ENCODE measurements around the gene PRSS2. TPM values are rescaled to one million over a fixed set of nuclear protein-coding genes. Genes with fewer than 3 reads are reported as not detected.

Gene PRSS2
- total RNA-seq, 4 donors from 2014 or later, result not detected

DNA sequence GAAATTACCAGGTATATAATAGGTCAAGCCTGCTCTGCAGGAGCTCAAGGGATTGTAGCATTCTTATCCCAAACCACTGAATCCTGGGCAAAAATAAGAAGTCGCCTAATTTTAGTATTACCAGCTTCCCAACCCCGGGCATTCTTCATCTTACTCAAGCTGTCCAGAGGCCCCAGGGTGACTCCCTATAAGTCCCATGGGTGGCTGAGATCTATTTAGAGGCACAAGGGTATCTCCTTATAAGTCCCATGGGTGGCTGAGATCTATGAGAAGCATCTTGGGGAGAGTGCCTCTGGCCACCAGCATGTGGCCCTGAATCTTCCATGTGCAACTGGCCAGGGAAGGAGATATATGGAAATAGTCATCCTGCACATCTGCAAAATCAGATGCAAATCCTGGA, 38.9 kb downstream of the PRSS2 start:
- 78 to 92% methylated on average over 2 of the region's 2 CpGs for WGBS, 2 donors (ENCODE audit: low coverage in 1 of 2)
- no peak for ATAC-seq
- TF ChIP-seq, protein P1, sequence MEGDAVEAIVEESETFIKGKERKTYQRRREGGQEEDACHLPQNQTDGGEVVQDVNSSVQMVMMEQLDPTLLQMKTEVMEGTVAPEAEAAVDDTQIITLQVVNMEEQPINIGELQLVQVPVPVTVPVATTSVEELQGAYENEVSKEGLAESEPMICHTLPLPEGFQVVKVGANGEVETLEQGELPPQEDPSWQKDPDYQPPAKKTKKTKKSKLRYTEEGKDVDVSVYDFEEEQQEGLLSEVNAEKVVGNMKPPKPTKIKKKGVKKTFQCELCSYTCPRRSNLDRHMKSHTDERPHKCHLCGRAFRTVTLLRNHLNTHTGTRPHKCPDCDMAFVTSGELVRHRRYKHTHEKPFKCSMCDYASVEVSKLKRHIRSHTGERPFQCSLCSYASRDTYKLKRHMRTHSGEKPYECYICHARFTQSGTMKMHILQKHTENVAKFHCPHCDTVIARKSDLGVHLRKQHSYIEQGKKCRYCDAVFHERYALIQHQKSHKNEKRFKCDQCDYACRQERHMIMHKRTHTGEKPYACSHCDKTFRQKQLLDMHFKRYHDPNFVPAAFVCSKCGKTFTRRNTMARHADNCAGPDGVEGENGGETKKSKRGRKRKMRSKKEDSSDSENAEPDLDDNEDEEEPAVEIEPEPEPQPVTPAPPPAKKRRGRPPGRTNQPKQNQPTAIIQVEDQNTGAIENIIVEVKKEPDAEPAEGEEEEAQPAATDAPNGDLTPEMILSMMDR (IDR thresholded peaks at IDR 0.05), result no peak
- TF ChIP-seq POLR2A (IDR thresholded peaks at IDR 0.05) (no peak), POLR2AphosphoS5 (IDR thresholded peaks at IDR 0.05) (no peak), EP300 (IDR thresholded peaks at IDR 0.05) (no peak)
- no peaks in the 10 kb centered on the region for H3K36me3 ChIP-seq
- no peak overlapping the region for H3K27ac ChIP-seq
- H3K9me3 ChIP-seq, result no peaks in the 10 kb centered on the region
- H3K4me3 ChIP-seq, result no peak overlapping the region
- H3K27me3 ChIP-seq, result peaks cover 80% of the 10 kb centered on the region
- H3K4me1 ChIP-seq, result no peaks in the 10 kb centered on the region

DNA sequence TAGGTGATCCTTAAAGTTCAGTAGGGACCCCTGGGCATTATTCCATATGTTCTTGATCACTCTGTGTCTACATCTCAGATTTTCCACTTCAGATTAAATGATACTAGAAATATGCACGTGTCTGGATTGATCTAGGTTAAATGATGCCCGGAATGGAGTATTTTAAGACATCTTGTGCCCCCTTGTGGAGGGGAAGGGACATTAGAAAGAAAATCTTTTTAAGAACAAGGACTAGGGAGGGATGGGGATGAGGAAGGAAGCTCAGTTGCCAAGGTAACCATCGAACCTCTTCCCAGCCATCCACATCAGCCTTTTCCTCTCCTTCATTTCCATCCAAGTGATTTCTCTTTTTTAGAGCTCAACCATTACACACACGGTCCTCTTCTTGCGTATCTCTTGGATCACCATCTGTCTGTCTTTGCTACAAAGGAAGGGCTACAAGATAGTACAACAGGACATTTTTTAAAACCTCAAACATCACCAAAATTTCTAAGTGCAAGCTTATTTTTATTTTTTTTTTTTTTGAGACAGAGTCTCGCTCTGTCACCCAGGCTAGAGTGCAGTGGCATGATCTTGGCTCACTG, 40.5 kb downstream of the PRSS2 start:
- no peak for TF ChIP-seq POLR2A (IDR thresholded peaks at IDR 0.05)
- TF ChIP-seq, protein P1 (IDR thresholded peaks at IDR 0.05), result peak; percentile 11 to 44 (median 22)
- no peak overlapping the region for H3K27ac ChIP-seq
- ATAC-seq, result no peak
- no peaks in the 10 kb centered on the region for H3K9me3 ChIP-seq
- no peaks in the 10 kb centered on the region for H3K4me1 ChIP-seq
- 24 to 25% methylated on average over 5 to 6 of the region's 6 CpGs for WGBS, 2 donors (ENCODE audit: low coverage in 1 of 2)
- no peak overlapping the region for H3K4me3 ChIP-seq
- no peaks in the 10 kb centered on the region for H3K36me3 ChIP-seq
- peaks cover 82% of the 10 kb centered on the region for H3K27me3 ChIP-seq

DNA sequence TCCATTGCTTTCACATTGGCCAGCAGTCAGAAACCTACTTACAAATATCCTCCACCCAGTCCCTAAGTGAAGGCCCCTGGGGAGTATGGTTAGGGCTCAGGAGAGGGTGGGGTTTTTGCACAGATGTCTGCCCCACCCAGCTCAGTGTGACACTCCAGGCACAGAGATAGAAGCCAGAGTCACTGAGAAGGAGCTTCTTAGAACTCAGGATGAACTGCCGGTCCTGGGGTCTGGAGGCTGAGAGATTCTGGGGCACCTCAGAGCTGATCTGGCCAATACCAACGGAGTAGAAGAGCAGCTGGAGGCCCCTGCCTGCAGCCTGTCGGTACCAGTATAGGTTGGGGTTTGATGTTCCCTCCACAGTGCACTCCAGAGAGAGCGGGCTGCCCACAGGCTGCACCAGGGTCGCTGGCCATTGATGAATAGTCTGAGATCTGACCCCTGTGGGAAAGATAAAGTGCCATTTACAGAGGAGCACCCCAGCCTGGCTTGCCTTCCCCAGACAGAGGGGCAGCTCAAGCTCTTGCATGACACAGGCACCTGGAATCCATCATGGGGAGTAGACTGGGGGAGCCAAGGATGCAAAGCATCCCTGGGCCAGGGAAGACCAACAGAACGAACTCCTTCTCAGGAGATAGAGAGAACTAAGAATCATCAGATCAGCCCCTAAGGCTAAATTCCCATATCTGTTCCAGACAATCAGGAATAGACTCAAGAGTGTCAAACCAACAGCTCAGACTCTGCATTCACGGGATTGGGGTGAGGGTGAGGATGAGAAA, 41.9 kb downstream of the PRSS2 start:
- Histone ChIP-seq H3K4me1 (no peaks in the 10 kb centered on the region), H3K27me3 (peaks cover 77% of the 10 kb centered on the region), H3K9me3 (no peaks in the 10 kb centered on the region), H3K36me3 (no peaks in the 10 kb centered on the region), H3K4me3 (no peak overlapping the region), H3K27ac (no peak overlapping the region)
- 10 to 28% methylated on average over 2 of the region's 7 CpGs for WGBS, 2 donors (ENCODE audit: low coverage in 1 of 2)
- TF ChIP-seq POLR2AphosphoS5 (IDR thresholded peaks at IDR 0.05), result no peak
- TF ChIP-seq POLR2A (IDR thresholded peaks at IDR 0.05), result no peak
- no peak for TF ChIP-seq EP300 (IDR thresholded peaks at IDR 0.05)
- TF ChIP-seq, protein P1 (IDR thresholded peaks at IDR 0.05), result no peak
- no peak for ATAC-seq

DNA sequence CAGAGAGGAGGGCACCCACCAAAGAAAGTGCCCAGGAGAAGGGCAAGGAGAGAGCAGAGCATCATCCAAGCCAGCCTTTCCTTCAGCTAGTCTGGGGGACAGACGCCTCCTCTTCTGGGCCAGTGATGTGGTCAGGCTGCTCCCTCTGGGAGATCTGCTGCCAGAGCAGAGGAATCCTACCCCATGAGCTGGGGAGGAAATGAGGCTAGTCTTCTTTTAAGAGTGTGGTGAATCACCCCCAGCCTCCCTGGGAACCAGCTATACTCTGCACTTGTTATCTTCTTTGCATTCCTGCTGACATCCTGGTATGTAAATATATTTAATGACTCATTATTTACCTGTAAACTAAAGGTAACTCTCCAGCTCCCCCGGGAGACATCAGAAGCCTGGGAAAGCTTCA, 42.5 kb downstream of the PRSS2 start:
- Histone ChIP-seq H3K27ac (no peak overlapping the region), H3K4me3 (no peak overlapping the region), H3K9me3 (no peaks in the 10 kb centered on the region), H3K27me3 (peaks cover 71% of the 10 kb centered on the region), H3K36me3 (no peaks in the 10 kb centered on the region), H3K4me1 (no peaks in the 10 kb centered on the region)
- 0 to 31% methylated on average over 1 to 2 of the region's 2 CpGs for WGBS, 2 donors (ENCODE audit: low coverage in 1 of 2)
- TF ChIP-seq EP300 (IDR thresholded peaks at IDR 0.05) (no peak), POLR2A (IDR thresholded peaks at IDR 0.05) (no peak), POLR2AphosphoS5 (IDR thresholded peaks at IDR 0.05) (no peak)
- TF ChIP-seq, protein P1 (IDR thresholded peaks at IDR 0.05), result no peak
- no peak for ATAC-seq

DNA sequence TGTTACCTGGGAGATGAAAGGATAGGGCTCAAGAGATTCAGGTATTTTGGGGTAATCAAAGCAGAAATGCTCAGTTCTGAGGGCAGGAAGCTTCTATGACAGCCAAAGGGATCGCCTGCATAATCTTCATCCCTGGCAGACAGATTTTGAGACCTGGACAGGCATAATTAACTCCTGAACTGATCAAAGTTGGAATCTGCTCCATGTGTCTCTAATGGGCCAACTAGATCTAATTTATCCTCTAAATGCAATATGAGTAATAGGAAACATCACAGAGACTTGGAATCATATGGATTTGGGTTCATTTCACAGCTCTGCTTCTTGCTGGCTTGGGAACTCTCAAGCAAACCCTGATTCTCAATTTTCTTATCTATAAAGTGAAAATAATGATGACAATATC, 42.9 kb downstream of the PRSS2 start:
- H3K36me3 ChIP-seq, result no peaks in the 10 kb centered on the region
- 50 to 61% methylated on average over 1 of the region's 1 CpG for WGBS, 2 donors (ENCODE audit: low coverage in 1 of 2)
- no peak overlapping the region for H3K4me3 ChIP-seq
- no peak overlapping the region for H3K27ac ChIP-seq
- H3K9me3 ChIP-seq, result no peaks in the 10 kb centered on the region
- ATAC-seq, result no peak
- H3K4me1 ChIP-seq, result no peaks in the 10 kb centered on the region
- peaks cover 67% of the 10 kb centered on the region for H3K27me3 ChIP-seq
- TF ChIP-seq POLR2A (IDR thresholded peaks at IDR 0.05), result no peak
- no peak for TF ChIP-seq POLR2AphosphoS5 (IDR thresholded peaks at IDR 0.05)
- TF ChIP-seq, protein P1 (IDR thresholded peaks at IDR 0.05), result no peak
- TF ChIP-seq EP300 (IDR thresholded peaks at IDR 0.05), result no peak

Data from gastroesophageal sphincter (tissue), 4 donors.